HG03354 (cell line): ENCODE data around the gene GNE.
A peak's percentile ranks its signal among the peaks of the same experiment; 100 is the strongest.
"Not testable (repeated sequence)": the region's sequence is repeated elsewhere in the genome, so short reads cannot be mapped to it uniquely, and the experiment has no call there.

ENCODE experiments used
- ATAC-seq: cut with Tn5 transposase; IDR thresholded peaks from one replicate; pipeline ENCODE4 v1.9.1; 2021; ENCODE audit warnings: mild to moderate bottlenecking; ENCODE audit not compliant: unreplicated experiment, poor library complexity, severe bottlenecking

GNE gene

GRCh38 chr9:36213989-36214388, 44.3 kb downstream of the GNE start:
- ATAC-seq, result no peak

GRCh38 chr9:36213387-36213786, 44.9 kb downstream of the GNE start:
- ATAC-seq, result no peak

GRCh38 chr9:36211510-36211909, 46.7 kb downstream of the GNE start:
- no peak for ATAC-seq

- ATAC-seq, result no peak
Observed at GRCh38 chr9:36210722-36211121, 47.5 kb downstream of the GNE start.

GRCh38 chr9:36208521-36209253, 49.6 kb downstream of the GNE start:
- no peak for ATAC-seq

GRCh38 chr9:36207546-36208012, 50.7 kb downstream of the GNE start:
- ATAC-seq, result no peak

- no peak for ATAC-seq
Observed at GRCh38 chr9:36207016-36207415, 51.2 kb downstream of the GNE start.

- ATAC-seq, result no peak
Observed at GRCh38 chr9:36204906-36205547, 53.2 kb downstream of the GNE start.

GRCh38 chr9:36194326-36195000, 63.8 kb downstream of the GNE start:
- no peak for ATAC-seq

GRCh38 chr9:36193023-36193422, 65.2 kb downstream of the GNE start:
- no peak for ATAC-seq

GRCh38 chr9:36192196-36192595, 66.1 kb downstream of the GNE start:
- ATAC-seq, result no peak

GRCh38 chr9:36191686-36192085, 66.6 kb downstream of the GNE start:
- no peak for ATAC-seq

GRCh38 chr9:36191290-36191645, 67.0 kb downstream of the GNE start:
- peak; percentile 24 for ATAC-seq

- ATAC-seq, result peak; percentile 98
Observed at GRCh38 chr9:36190388-36191289, 67.6 kb downstream of the GNE start, which contains the start of gene CLTA. TSS of gene CLTA (plus strand) at chr9:36190921. CDS start at chr9:36191057, 136 bp downstream.

GRCh38 chr9:36189976-36190375, 68.3 kb downstream of the GNE start:
- ATAC-seq, result no peak

GRCh38 chr9:36188212-36188611, 70.0 kb downstream of the GNE start:
- ATAC-seq, result no peak

GRCh38 chr9:36187414-36187813, 70.8 kb downstream of the GNE start:
- no peak for ATAC-seq

- ATAC-seq, result not testable (repeated sequence)
Observed at GRCh38 chr9:36180243-36180642, 78.0 kb downstream of the GNE start.

GRCh38 chr9:36177571-36177970, 80.7 kb downstream of the GNE start:
- no peak for ATAC-seq

GRCh38 chr9:36176496-36176895, 81.8 kb downstream of the GNE start:
- ATAC-seq, result not testable (repeated sequence)
